ENCODE results near the gene TBC1D9B.

The TBC1D9B gene

DNA sequence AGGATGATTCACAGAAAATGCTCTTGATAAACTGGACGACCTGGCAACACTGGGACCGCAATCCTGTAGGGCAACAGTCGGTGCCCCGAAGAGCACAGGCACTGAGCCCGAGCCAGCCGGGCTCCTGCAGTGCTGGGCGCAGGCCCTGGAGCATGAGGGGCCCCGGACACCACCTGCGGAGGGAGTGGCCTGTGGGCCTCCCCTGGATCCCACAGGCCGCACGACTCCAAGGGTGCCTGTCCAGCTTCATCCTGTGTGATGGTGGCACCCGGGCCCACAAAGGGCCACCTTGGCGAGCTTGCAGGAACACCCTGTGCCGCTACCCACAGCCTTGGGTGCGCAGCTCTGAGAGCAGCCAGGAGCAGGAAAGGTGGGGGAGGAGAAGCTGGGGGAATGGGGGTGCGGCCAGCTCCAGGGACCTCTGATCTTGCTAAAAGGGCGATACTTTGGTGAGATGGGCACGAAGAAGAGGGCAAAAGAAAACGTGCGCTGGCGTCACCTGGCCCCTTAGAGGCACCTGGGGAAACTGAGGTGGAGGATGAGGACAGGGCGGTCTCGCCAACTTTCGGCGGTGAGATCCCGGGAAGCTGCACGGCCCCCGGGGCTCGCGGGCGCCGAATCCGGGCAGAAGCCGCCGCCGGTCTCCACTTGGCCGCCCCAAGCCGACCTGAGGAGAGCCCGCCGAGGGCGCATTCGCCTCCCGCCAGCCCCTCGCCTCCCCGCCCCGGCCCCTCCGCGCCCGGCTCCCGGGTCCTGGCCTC lies 722 bp downstream of the TBC1D9B start:
- DNase-seq = peak in 1 of 2 experiments; percentile 20

DNA sequence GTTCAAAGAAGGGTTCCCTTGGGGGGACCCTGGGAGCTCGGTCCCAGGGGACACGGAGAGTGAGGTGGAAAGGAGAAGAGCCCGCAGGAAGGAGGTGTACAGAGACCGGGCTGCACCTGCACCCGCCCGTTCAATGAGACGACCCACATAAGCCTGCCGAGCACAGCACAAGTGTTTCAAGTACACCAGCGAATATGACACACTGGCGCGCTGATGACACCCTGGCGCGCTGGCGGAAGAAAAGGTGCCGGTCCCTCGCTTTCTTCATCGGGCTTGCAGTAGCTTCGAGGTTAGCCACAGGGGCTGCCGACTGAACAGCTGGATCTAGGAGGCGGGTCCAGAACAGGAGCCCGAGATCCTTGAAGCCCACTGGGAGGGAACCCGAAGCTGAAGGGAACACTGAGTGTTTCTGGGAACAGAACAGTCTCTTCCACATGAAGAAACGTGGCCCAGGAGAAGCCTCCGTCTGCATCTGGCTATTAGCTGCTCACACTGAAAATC lies 1.4 kb downstream of the TBC1D9B start:
- no peak for DNase-seq

DNA sequence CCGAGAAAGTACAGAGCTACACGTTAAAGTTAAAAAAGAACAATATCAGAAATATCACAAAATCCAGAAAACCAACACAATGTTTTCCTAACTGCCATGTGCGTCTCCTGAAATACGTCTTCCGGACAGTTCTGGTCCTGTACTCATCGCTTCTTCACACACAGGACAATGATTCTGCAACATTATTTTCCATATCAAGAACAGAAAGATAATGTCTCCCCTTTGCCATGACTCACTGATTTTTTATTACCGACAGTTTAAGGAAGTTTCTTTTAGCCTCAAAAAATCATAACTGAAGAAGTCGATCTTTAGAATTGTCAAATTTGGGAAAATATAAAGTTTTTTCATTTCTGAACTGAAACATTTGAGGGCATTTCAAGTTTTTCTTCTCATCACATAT lies 2.5 kb downstream of the TBC1D9B start:
- DNase-seq = no peak

DNA sequence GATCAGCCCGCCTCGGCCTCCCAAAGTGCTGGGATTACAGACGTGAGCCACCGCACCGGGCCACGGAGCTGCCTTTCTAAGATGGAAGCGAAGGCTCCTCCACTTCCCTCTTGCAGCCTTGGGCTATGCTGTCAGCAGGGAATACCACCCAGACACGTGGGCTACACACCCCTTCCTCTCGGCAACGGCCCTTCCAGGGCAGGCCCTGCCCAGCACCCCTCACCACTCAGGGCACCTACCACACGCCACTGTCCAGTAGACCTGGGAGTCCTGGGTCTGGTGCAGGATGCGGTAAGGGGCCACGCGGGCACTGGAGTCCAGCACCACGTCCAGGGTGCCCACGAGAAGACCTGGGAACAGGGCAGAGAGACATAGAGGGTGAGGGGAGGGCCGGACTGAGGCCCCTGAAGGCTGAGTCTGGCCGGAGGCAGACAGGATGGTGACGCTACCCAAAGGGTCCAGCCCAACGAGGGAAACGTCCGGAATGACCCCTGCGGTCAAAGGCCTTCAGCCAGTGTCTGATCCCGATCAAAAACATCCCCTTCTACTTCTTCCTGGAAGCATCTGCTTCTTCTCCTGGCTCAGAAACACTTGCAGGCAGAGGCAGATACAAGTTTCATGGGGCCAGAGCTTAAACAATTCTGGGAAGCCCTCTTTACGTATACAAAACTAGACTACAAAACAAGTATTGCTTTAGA lies 3.1 kb downstream of the TBC1D9B start:
- DNase-seq = no peak

DNA sequence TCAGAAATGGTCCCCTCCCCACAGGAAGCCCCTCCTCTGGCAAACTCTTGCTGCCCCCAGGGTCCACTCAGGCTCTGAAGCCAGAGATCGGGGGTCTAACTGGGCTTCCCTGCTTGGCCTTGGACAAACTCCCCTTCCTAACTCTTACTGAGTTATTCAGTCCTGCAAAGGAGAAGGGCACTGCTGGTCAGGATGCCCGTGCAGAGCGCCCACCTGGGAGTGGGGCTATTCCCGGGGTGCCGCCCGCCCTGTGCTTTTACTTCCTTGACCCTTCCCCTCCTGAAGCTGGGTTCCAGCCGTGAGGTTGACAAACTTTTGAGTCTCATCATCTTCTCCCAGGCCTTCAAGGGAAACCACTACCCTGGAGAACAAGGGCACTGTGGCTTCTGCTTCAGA lies 4.9 kb downstream of the TBC1D9B start:
- no peak for DNase-seq

DNA sequence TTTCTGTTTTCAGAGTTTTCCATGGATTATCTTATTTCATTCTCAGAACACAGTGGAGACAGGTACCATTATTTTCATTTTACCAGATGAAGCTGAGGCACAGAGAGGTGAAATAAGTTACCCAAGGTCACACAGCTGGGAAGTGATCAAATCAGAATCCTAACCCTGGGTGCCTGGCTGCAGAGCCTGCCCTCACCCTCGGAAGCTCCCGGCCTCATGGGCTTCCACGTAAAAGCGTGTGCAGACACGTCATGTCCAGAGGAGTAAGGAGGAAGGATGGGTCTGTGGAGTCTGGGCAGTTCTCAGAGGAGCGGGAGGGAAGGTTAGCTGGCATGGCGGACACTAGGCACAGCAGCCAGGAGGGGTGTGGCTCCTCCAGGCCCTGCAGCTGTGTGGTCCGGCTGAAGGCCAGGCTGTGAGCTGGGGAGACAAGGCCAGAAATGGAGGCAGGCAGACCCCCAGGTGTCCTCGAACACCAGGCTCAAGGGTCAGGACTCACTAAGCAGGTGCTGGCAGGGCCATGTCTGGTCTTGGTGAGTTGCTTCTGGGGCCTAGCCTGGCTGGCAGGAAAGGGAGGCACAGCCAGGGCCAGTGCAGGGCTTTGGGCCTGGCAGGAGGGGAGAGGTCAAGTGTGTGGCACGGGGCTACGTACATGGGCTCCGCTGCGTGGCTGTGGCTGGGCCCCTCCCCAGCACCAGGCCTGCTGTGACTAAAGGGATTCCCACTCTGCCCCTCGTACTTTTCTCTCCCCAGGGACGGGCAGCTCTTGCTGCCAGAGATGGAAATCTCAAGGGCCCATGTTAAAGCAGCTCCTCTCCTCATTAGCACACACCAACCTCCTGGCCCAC lies 5.6 kb downstream of the TBC1D9B start:
- DNase-seq = no peak

DNA sequence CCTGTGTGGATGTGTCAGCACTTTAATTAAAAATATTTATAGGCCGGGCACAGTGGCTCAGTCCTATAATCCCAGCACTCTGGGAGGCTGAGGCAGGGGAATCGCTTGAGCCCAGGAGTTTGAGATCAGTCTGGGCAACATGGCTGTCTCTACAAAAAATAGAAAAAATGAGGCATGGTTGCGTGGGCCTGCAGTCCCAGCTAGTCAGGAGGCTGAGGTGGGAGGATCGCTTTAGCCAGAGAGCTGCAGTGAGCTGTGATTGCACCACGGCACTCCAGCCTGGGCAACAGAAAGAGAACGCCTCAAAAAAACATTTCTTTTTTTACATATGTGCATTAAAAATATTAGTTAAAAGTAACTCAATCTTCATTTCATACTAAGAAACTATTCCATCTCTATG lies 6.2 kb downstream of the TBC1D9B start:
- DNase-seq = no peak

DNA sequence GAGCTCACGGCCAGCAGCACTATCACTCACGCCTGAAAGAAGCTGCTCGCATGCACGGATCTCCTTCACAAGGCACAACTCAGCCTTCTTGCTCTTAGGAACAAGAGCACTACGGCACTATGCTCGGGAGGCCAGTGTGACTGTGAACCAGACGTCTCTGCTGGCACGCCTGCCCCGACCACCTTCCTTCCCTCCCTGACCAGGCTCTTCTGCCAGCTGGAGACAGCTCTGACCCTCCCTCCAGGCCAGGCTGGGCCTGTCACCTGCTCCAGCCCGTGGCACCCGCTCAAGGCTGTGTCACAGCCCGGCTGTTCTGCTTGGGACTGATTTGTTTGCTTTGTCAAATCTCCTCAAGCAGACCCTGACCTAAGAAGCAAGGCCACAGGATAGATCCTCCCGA lies 7.0 kb downstream of the TBC1D9B start:
- DNase-seq = no peak

DNA sequence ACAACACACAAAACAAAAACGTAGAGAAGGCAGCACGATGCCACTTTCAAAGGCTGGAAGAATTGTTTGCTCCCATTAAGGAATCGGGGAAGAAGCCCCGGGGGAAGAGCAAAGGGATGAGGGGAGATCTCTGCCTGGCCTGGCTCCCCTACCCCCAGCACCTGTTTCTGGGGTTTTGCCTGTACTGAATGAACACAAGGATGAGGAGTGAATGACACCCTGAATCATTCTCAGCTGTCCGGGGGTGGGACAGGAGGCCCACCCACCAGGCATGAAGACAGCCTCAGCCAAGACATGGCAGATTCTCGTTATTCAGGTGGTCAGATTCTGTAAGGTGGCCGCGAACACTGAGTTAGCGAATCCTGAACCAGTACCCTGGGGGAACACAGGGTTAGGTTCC lies 7.5 kb downstream of the TBC1D9B start:
- no peak for DNase-seq

DNA sequence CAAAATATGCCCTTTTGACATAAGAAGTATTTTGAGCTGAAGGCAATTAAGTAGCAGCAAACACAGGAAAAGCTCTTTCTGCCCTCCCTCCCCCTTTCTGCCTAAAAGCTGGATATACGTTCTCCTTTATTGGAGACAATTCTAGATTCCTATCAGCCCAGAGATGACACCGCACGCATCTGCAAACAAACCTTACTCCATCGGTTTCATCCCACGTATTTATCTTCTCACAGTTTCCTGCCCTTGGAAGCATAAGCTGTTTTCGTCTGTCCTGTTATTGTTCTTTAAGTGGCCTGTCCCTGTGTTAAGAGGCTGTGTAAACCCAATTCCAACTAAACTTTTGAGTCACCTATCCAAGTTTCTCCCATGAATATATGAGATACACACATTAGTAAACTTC lies 11.8 kb downstream of the TBC1D9B start:
- DNase-seq = no peak

DNA sequence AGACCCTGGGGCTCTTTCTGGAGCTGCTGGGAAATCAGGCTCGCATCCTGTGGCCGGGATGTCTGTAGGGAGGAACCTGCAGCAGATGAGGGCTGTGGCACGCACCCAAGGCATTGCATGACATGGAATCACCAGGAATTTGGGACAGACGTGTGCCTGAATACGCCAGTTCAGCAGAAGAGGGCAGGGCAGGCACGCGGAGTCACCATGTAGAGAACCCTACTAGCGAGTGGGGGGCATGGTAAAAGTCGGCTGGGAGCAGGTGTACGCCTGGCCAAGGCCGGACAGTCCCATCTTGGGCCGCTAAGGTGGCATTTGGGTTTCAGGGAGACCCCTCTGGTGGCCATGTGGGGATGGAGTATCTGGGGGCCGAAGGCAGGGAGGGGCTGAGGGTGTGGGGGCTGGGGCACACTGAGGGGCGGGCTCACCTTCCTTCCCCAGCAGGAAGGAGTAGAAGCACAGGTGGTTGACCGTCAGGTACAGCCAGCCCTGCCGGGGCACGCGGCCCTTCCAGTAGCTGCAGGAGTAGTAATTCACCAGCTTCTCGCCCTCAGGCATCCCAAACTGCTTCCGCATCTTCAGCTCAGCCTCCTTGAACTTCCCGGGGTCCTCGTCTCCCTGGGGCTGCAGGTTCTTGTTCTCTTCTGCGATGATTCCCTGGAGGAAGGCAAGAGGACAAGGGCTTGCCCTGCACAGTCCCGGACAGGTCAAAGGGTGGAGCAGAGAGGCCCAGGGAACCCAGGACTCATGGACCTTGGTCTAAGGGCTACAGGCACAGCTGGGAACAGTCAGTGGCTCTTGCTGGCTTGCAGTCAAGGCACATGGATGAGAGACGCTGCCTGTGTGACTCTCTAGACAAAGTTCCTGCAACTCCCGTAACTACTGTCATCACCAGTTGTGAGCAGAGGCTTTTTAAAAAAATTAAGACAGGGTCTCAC lies 13.5 kb downstream of the TBC1D9B start:
- no peak for DNase-seq

DNA sequence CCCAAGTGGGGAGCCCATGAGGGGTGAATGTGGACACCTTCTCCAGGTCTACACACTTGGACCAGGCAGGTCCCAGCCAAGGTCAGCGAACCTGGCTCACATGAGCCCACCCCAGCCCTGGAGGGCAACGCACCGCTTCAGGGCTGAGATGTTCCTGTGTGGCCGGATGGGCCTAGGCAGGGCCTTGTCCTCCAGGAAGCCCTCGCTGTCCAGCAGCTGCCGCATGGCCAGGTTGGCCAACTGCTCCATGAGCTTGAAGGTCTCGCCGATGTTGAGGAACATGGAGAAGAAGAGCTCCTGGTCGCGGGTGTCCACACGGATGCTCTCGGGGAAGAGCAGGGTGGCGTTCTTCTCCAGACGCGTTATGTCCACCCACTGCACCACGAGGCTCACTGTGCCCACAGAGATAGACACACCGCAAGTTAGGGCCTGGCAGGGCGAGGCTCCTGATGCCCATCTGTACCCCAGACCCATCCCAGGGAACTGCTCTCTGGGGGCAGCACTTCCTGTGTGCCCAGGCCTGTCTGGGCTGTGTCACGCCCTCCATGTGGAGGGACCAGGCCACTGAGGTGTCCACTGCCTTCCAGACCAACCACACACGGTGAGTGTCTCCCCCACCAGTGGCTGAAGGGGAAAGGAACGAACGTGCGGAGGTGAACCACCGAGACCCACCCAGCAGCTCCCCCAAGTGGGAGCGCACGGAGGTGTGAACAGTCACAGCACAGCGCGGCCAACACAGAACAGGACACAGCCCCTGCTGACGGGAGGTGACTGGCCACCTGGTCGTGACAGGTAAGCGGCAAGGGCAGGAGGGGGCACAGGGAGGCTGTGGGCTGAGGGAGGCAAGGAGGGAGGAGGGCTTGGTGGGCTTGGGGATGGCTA lies 14.4 kb downstream of the TBC1D9B start:
- DNase-seq = no peak

DNA sequence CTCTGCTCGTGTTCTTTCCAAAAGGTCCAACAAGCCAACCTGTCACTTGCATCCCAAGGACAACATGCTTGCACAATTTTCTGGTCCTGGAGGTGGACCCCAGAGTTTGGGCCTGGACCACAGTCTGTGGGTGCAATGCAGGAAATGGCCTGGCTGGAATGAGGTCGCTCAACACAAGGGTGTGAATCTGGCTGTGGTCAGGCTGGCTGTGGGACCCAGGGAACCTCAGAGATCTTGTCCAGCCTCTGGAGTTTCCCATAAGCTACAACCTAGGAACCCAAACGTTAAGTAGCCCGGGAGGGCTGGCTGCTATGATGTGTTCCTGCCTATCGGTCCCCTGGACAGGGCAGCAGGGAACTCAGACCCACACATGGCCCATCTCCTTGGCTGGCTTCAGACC lies 15.4 kb downstream of the TBC1D9B start:
- DNase-seq = no peak

DNA sequence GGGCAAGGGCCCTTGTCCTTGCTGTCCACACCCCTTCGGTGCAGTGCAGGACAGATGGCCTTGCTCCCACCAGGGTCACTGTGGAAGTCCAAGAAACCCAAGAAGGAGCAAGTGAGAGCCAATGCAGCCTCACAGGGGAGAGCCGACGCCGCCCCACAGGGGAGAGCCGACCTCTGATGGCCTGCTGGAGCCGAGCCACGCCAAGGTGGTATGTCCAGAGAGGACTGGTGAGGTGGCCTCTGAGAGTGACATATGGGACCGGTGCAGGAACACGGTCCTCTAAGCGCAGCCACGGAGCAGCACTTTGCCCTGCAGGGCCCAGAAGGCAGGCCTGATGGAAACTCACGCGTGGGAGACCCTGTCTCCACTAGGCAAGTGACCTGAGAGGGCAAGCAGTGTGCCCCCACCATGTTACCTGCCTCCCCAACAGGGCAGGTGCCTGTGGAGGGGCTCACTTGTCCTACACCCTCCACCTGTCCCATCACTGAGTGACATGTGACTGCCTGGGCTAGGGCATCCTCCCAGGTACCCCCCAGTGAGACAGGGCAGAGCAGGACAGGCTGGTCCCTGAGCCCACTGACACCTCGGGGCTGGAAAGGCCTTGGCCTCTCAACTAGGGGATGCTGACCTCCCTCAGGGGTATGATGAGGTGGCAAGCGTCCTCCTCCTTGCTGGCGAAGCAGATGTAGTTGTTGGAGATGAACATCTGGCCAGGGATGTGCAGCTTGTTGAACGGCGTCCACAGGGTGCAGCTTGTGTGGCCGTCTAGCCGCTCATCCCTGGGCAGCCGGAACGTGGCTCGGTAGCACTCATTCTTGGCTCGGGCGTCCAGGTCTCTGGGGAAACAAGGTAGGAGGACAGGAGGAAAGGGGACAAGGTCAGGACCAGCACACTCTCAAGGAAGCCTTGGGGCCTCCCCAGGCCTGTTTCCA lies 16.7 kb downstream of the TBC1D9B start:
- no peak for DNase-seq

DNA sequence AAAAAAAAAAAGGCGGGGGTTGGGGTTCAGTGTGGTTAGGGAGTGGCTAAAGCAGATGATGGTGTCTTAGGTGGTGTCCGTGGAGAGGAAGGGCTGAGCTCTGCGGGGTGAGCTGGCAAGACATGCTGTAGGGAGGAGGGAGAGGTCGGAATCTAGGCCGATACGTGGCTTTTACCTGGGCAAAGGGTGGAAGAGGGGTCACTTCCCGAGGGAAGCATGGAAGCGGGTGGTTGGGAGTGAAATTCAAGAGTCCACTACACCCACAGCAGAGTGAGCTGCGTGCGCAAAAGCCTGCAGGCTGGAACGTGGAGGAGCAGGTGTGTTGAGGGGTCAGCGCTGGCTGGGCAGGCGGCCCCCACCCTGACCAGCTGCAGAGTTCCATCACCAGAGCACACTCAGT lies 17.8 kb downstream of the TBC1D9B start:
- DNase-seq = no peak

DNA sequence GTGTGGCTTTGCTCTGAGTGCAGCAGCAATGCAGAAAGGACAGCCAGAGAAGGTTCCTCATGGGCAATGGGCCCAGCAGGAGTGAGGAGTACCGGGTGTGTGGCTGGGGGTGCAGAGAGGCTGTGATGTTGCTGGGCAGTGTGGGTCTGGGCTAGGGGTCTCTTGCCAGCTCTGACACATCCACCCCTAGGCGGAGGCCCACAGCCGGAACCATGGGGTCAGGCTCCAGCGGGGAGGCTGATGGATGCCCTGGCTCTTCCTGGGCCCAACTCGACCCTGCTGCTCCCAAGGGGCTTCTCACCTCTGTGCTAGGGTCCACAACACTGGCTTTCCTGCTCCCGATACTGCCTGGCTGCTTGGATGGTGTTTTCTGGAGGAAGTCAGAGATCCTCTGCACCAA lies 19.9 kb downstream of the TBC1D9B start:
- no peak for DNase-seq

DNA sequence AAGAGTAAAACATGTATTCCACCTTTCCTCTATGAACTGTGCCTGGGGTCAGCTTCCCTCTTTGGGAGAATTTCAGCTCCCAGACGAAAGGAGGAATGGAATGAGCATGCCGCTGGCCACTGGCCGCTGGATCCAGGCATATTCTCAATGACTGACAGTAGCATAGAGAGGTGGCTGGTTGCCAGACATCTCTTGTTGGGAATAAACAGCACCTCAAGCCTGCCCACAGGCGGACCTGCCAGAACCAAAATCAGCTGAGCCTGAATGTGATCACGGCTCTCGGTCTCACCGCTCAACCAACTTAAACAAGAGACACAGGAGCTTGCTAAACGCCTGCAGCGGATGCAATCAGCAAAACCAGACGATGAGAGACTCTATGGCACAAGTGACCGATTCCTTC lies 20.6 kb downstream of the TBC1D9B start:
- DNase-seq = no peak

DNA sequence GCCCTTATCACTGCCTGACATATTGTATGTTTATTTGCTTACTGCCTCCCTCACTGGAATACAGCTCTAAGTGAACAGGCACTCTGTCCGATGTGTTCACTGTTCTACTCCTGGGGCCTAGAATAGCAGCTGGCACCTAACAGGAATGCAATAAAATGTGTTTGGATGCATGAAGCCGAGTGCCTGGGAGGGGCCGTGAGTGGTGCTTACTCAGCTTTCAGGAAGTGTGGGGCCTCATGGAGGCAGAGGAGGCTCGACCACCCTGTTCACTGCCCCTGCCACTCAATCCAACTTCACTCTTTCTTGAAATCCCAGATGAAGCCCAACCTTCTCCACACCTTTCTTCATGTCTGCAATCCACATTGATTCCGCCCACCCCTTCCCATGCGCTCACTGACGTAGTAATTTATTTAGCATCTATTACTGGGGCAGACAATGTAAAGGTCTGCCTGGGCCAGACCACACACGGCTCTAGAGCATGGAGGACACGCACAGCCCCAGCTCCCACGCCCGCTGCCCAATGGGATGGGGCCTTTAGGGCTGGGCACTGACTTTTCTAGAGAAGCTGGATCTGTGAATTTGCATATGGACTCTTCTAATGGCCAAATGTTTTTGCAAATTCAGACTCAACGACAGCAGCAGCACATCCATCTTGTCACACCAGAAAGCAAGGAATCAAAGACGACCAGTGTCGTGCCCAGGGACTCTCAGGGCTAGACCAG lies 21.3 kb downstream of the TBC1D9B start:
- DNase-seq = no peak

DNA sequence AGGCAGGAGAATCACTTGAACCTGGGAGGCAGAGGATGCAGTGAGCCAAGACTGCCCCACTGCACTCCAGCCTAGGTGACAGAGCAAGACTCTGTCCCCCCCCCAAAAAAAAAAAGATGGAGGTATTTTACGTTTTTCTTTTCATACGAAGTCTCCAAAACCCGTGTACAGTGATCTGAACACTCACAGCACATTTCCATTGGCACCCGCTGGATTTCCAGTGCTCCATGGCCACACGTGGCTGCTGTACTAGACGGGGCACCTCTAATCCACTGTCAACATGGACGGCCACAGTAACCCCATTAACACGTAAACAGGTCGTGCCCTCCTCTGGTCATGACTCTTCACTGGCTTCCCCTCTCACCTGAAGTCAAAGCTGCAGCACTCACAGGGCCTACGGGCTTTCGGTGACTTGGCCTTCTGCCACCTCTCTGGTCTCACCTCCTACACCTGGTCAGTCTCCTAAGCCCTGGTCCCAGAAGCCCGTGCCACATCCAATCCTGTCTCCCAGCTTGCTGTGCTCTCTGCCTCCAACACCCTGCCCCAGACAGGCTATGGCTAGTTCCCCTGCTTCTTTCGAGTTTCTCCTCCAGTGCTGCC lies 22.1 kb downstream of the TBC1D9B start:
- DNase-seq = no peak

All from stimulated activated CD4-positive, alpha-beta T cell treated with anti-CD3 and anti-CD28 coated beads, Interleukin-4, amount 100 ng/mL, for 4 hours (primary cell).